Central memory CD4-positive, alpha-beta T cell (primary cell): ENCODE results near the gene ARRDC2.

Experiments used
- DNase-seq: peaks from one replicate; pipeline ENCODE4 v3.0.0; 2022

Gene ARRDC2

DNA sequence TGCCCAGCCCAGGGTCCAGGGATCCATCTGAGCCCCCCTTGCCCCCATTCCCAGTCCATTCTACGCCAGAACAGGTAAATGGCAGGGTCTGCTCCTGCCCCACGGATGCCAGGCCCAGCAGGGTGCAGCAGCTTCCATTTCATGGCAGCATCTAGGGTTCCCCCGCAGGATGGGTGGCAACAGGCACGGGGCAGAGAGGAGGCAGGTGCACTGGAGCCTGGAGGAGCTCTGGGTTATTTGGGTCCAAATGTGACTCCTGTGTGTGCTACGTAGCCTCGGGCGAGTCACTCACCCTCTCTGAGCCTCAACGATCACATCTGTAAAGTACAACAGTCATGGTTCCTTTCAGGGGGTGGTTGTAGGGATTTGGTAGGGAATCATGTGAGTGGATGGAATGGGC, 51.3 kb downstream of the ARRDC2 start:
- no peak for DNase-seq

- no peak for DNase-seq
Observed at GRCh38 chr19:18059902-18060301, 51.9 kb downstream of the ARRDC2 start.

DNA sequence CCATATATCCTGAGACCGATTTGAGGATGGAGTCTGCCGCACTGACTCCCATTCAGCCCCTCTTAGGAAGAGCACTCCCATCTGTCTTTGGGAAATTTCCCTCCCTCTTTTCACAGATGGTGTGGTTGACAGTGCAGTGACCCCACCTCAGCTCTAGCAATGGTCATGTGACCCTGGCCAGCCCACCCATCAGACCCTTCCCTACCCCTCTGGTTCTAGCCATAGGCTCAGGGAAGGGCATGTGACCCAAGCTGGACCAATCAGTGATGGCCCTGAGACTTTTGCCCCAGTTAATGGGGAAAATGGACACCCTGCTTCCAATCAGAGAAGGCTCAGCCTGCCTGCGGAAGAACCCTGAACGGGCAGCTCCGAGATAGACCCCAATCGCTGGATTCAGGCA, 52.5 kb downstream of the ARRDC2 start:
- no peak for DNase-seq

DNA sequence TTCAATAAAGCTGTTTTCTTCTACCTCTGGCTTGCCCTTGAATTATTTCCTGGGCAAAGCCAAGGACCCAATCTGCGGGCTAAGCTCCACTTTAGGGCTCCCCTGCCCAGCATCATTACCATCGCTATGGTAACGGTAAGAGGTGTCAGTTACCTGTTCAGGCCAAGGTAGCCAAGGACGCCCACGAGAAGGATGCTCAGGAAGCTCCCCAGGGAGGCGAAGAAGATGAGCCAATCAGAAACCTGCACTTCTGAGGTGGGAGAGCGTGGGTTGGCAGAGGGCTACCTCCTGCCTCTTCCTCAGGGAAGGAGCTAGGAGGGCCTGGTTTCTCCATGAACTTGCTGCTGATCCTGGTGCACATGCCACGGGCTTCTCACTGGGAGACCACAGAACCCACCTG, 54.1 kb downstream of the ARRDC2 start:
- no peak for DNase-seq

GRCh38 chr19:18063463-18063862, 55.5 kb downstream of the ARRDC2 start:
- no peak for DNase-seq
